AG04450 (cell line): ENCODE measurements around the gene CGB2. TPM values are rescaled to one million over a fixed set of nuclear protein-coding genes. Genes with fewer than 3 reads are reported as not detected.

Experiments used
- CTCF ChIA-PET: fragments of 300-600, 350-600 bp; formaldehyde crosslinking; extraction: SDS; loops from one replicate; lab custom pipeline; 2022; ENCODE audit warnings: antibody characterized with exemption, inconsistent platforms; lab: Charles Lee
- POLR2A ChIA-PET: fragments of 350-600 bp; formaldehyde crosslinking; extraction: SDS; loops from one replicate; lab custom pipeline; 2021; ENCODE audit warnings: antibody characterized with exemption, inconsistent platforms; lab: Yijun Ruan, JAX
- DNase-seq: peaks from one replicate; pipeline ENCODE4 v3.0.0-alpha.2; 2011; ENCODE audit warnings: low read depth, low spot score
- H3K27ac ChIP-seq: one replicate; pipeline ENCODE4 v1.5.1; 2012; ENCODE audit warnings: low read depth, low read length, control low read depth
- H3K27me3 ChIP-seq: one replicate; pipeline ENCODE4 v1.6.0; 2012; ENCODE audit warnings: low read length; ENCODE audit not compliant: control insufficient read depth, insufficient read depth
- H3K4me3 ChIP-seq: 2 replicates; pipeline ENCODE4 v1.5.1; 2011; ENCODE audit warnings: mild to moderate bottlenecking, low read depth, low read length, control low read depth
- H3K9me3 ChIP-seq: 2 replicates; pipeline ENCODE4 v1.5.1; 2012; ENCODE audit warnings: low read length; ENCODE audit not compliant: control insufficient read depth, insufficient read depth
- CTCF ChIP-seq: IDR thresholded peaks from 2 replicates; pipeline ENCODE4 v1.5.1; 2011; ENCODE audit warnings: low read depth, low read length, control low read depth, inconsistent platforms
- polyA plus RNA-seq: library from polyadenylated mRNA; depleted of rRNA; stranded (reverse); fragments of >200 nt; gene quantifications from 2 replicates; pipeline ENCODE4 v1.2.3, GENCODE V29; 2011

CGB2 gene
- polyA plus RNA-seq, 1 experiment, result not detected

- ChIA-PET POLR2A (interaction anchor here (0.6 to 1.2 kb wide), 3 partner anchors 40 to 1339 kb away, joined by 3 read pairs; partner anchors contain the start of genes GYS1 and RUVBL2), CTCF (interaction anchor here (1.3 to 2.4 kb wide), 5 partner anchors 40 to 141 kb away, joined by 4 to 18 read pairs (median 5); partner anchors contain the start of genes GYS1 and RUVBL2)
- no peaks in the 10 kb centered on the region; the same call in 1 of the 2 replicates for H3K9me3 ChIP-seq
- DNase-seq, result no peak
- peak within 1 kb of the TSS; percentile 64 for H3K4me3 ChIP-seq
- no peak within 1 kb of the TSS for H3K27ac ChIP-seq
- no peaks in the 10 kb centered on the region for H3K27me3 ChIP-seq
- TF ChIP-seq CTCF, result no peak
Observed at GRCh38 chr19:49057636-49058234, 26.0 kb downstream of the CGB2 start, which contains the start of gene CGB7. Gene CGB7 (minus strand): TSS chr19:49057749. CDS start chr19:49055375, 2,374 bp downstream.

DNA sequence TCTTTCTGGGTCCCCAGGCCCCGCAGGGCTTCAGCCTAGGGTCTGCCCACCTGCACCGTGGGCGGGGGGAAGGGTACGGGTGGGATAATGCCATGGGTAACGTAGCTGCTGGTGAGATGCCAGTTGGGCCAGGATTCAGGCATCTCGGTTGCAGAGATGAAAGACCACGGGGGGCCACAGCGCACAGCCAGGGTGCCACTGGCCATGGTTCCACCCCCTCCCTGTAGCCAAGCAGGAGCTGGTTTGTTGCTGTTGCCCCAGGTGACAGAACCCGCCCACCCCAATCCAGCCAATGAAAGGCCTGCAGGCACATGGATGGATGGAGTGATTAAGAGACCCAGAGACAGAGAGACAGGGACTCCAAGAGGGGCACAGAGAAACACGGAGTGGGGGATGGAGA is 26.9 kb downstream of the CGB2 start:
- DNase-seq, result no peak
- TF ChIP-seq CTCF, result no peak
- Histone ChIP-seq H3K9me3 (no peaks in the 10 kb centered on the region; the same call in 1 of the 2 replicates), H3K27ac (no peak overlapping the region), H3K27me3 (peaks cover under 1% of the 10 kb centered on the region), H3K4me3 (no peak overlapping the region)
- ChIA-PET POLR2A (interaction anchor here (1.2 kb wide), 1 partner anchor 65 kb away, joined by 3 read pairs; the partner anchor contains the start of genes GYS1 and RUVBL2), CTCF (interaction anchor here (0.7 to 1.3 kb wide), 3 partner anchors 42 to 65 kb away, joined by 3 to 5 read pairs (median 3); partner anchors contain the start of gene RUVBL2)

DNA sequence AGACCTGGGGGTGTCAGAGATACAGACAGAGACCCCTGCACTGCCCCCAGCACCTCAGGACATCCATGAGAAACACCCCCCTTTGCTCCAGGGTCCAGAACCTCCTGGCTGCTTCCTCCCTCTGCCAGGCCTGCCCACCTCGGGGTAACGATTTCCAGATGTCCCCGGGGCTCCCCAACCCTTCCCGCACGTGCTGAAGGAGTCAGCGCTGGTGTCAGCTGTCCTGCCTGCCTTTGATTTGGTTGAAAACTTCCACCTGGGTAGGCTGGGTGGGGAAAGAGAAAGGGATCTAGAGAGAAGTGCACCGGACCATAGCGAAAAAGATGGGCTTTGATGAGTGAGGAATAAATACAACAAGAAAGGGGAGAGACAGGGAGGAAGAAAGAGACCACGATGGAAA is 27.4 kb downstream of the CGB2 start:
- peaks cover 5% of the 10 kb centered on the region for H3K27me3 ChIP-seq
- H3K27ac ChIP-seq, result no peak overlapping the region
- ChIA-PET CTCF (interaction anchor here (0.6 to 1.0 kb wide), 3 partner anchors 18 to 65 kb away, joined by 3 read pairs; partner anchors contain the start of gene RUVBL2), POLR2A (no interaction called here)
- H3K4me3 ChIP-seq, result no peak overlapping the region
- no peak for TF ChIP-seq CTCF
- DNase-seq, result no peak
- H3K9me3 ChIP-seq, result no peaks in the 10 kb centered on the region; the same call in 1 of the 2 replicates

- POLR2A ChIA-PET, result no interaction called here
- no peak for TF ChIP-seq CTCF
Observed at GRCh38 chr19:49061000-49061399, 29.3 kb downstream of the CGB2 start.

DNA sequence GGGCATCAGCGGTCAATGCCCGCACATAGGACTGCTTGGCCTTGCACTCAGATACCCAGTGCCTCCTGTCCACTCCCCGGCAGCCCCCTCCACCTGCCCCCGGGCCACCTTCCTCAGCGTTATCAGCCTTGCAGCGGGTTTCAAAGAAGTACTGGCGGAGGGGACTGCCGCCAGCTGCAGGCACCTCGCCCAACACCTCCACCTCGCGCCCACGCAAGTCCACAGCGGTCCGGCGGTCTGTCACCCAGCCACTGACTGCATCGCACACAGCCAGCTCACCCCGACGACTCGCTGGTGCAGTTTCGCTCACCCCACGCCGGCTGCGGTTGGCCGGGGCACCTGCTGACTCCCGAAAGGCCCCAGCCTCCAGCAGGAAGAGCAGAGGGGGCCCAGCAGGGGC is 29.8 kb downstream of the CGB2 start:
- Histone ChIP-seq H3K9me3 (no peaks in the 10 kb centered on the region; the same call in 1 of the 2 replicates), H3K27me3 (peaks cover 20% of the 10 kb centered on the region), H3K4me3 (no peak overlapping the region), H3K27ac (no peak overlapping the region)
- no peak for TF ChIP-seq CTCF
- DNase-seq, result no peak
- CTCF ChIA-PET, result no interaction called here
- POLR2A ChIA-PET, result no interaction called here

More at GRCh38 chr19:49061000-49061399, 29.3 kb downstream of the CGB2 start:
- H3K27ac ChIP-seq, result no peak overlapping the region
- no peaks in the 10 kb centered on the region; the same call in 1 of the 2 replicates for H3K9me3 ChIP-seq
- CTCF ChIA-PET, result interaction anchor here (0.6 kb wide), 1 partner anchor 62 kb away, joined by 3 read pairs; no protein-coding TSS in a partner anchor
- DNase-seq, result no peak
- H3K4me3 ChIP-seq, result no peak overlapping the region
- peaks cover 15% of the 10 kb centered on the region for H3K27me3 ChIP-seq
